Left renal pelvis (tissue), 4 donors: ENCODE data around the gene PARVG. TPM values are rescaled to one million over a fixed set of nuclear protein-coding genes. Genes with fewer than 3 reads are reported as not detected.

Source experiments
- DNase-seq, 4 donors: peaks; one replicate each; pipeline ENCODE4 v3.0.0-alpha.2; 2013; ENCODE audit warnings: low read depth in 4 of 4, low spot score in 3 of 4
- polyA plus RNA-seq, 4 donors: library from polyadenylated mRNA; unstranded; fragments of 120-200 nt; gene quantifications; one replicate each; pipeline ENCODE4 v1.2.1, GENCODE V29; 2013; ENCODE audit not compliant: insufficient read length in 4 of 4

The PARVG gene
- polyA plus RNA-seq, 4 donors: 1.8 to 3.8 (median 2.8) TPM

GRCh38 chr22:44193535-44193891 lies 12.8 kb downstream of the PARVG start:
- DNase-seq: no peak

GRCh38 chr22:44194569-44194968 lies 13.8 kb downstream of the PARVG start:
- DNase-seq: no peak

DNA sequence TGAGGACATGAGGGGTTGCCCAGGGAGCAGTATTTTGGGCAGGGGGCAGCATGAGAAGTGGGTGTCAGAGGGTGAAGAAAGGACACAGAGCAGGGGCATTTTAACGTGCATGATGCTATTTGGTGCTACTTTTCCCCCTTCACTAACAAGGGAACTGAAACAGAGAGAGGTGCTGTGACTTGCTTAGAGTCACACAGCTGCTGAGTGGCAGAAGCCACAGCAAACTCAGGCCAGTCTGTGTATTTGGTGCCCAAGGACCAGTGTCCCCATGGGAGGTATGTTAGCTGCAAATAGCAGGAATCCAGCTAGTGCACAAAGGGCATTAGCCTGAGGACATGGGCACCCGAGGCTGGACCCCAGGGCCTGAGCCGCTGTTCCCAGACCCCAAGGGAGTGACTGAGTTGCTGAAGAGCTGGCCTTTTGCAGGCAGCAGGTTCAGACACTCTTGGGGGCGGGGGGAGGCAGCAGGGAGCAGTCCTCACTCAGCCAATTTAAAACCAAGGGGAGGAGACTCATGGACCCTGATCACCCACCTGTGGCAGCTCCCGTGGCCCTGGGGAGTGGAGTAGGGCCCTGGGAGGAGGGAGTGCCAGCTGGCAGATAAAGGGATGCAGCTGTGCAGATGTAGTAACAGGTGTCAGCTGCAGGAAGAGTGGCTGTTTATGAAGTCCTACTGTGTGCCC lies 14.6 kb downstream of the PARVG start:
- DNase-seq: no peak

- no peak for DNase-seq
Measured at GRCh38 chr22:44196241-44196640, 15.5 kb downstream of the PARVG start.

- no peak for DNase-seq
Measured at GRCh38 chr22:44196731-44197131, 16.0 kb downstream of the PARVG start.

GRCh38 chr22:44197271-44197670 lies 16.5 kb downstream of the PARVG start:
- DNase-seq: no peak

DNA sequence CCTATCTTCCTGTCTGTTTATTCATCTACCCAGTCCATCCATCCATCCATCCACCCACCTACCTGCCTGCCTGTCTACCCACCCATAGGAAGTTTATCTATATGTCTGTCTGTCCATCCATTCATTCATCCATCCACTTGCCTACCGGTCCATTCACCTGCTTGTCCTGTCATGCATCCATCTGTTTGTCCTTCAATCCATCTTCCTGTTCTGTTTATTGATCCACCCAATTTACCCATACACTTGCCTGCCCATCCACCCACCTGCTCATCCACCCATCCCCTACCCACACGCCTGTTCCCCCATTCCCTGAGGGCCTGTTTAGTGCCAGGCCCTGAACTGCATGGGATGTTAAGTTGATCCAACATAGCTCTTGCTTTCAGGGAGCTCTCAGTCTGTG lies 18.4 kb downstream of the PARVG start:
- DNase-seq: no peak

GRCh38 chr22:44199866-44200265 lies 19.1 kb downstream of the PARVG start:
- DNase-seq: no peak

DNA sequence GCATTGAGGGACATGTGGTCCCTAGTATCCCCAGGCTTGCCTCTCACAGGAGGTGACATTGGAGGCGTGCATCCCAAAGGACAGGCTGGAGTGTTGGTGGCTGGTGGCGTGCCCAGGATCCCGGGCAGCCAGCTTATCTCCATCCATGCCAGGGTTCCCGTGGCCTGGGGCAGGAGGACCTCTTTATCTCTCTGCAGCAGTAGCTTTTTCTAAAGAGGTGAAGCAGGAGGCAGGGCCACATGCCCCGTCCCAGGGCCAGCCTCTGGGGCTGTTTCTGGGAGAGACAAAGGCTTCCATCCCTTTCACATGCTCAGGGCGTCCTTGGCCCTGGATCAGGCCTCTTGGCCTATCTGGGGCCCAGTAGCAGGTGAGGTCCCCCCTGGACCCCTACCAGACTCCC lies 19.7 kb downstream of the PARVG start:
- no peak for DNase-seq

DNA sequence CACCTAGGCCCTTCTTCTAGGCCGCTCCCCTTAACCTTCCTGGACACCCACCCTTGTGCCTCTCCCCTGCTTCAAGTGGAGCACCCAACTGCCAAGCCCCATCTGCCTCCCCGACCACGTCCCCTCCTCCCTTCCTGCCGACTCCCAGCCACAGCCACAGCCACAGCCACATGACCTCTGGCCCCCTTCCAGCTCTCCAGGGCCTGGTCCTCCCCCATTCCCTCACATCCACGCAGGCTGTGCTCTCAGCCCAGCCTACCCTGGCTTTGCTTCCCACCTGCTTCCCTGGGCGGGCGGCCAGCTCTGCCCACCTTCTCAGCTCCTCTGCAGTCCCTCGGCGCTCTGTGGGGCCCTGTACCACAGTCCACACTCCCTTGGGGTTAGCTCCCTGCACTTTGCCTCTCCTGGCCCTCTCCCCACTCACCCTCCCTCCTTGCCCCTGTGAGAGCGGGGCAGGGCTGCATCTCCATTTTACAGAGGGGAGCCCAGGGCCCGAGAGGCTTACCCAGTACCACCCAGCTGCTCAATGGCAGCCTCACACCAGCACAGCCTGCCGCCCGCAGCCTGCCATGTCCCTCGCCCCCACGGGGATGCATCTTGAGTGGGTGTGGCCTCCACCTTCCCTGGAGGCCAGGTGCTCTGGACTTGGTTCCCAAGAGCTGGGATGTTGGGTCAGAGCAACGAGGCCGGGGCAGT lies 20.3 kb downstream of the PARVG start:
- DNase-seq: no peak

DNA sequence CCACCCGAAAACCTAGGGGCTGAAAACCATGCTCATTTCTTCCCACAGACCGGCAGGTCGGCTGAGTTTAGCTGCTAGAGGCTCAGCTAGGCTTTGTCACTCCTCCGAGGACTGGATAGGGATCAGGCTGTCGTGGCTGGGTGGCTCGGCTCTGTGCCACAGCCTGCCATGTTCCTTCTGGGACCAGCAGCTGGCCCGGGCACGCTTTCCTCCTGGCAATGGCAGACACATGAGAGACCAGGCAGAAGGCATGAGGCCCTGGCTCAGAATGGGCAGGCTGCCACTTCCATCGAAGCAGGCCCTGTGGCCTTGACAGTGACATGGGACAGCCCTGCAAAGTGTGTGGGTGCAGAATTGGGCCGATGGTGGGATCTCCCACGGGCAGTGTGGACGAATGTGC lies 20.9 kb downstream of the PARVG start:
- DNase-seq: no peak

- no peak for DNase-seq
Measured at GRCh38 chr22:44202261-44202789, 21.6 kb downstream of the PARVG start.

DNA sequence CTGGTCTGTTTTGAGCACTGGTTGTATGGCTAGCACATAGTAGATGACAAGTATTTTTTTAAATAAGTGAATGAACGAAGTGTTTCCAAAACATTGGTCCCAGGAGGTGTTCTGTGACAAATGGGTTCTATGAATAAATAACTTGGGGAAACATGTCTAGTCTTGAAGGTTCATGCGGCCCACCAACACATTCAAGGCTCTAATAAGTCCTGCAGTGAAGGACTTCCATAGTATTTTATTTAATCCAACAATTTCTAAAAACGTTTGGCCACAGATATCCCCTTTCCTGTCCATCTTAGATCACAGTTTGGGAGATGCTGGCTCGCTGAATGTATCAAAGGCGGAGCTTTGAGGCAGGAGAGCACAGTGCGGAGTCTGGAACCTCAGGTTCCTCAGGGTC lies 22.5 kb downstream of the PARVG start:
- DNase-seq: no peak

- DNase-seq: no peak
Measured at GRCh38 chr22:44204739-44205515, 24.2 kb downstream of the PARVG start.

- DNase-seq: no peak
Measured at GRCh38 chr22:44205516-44206329, 25.0 kb downstream of the PARVG start.

GRCh38 chr22:44206330-44206645 lies 25.6 kb downstream of the PARVG start:
- no peak for DNase-seq

GRCh38 chr22:44206696-44207095 lies 26.0 kb downstream of the PARVG start:
- DNase-seq: no peak

- no peak for DNase-seq
Measured at GRCh38 chr22:44207173-44207980, 26.7 kb downstream of the PARVG start.

GRCh38 chr22:44207981-44208317 lies 27.2 kb downstream of the PARVG start:
- DNase-seq: no peak

GRCh38 chr22:44209343-44209742 lies 28.6 kb downstream of the PARVG start:
- no peak for DNase-seq
